GM20000 (cell line): ENCODE data around the gene FGGY.

Experiments
- DNase-seq: peaks from one replicate; pipeline ENCODE4 v3.0.0; 2012; ENCODE audit warnings: low spot score
- CTCF ChIP-seq: IDR thresholded peaks from 2 replicates; pipeline ENCODE4 v1.5.1; 2012; ENCODE audit warnings: mild to moderate bottlenecking, control low read depth; ENCODE audit errors: extremely low read depth, missing control alignments

FGGY gene

GRCh38 chr1:59666106-59666505 is 369.2 kb downstream of the FGGY start:
- no peak for DNase-seq
- no peak for TF ChIP-seq CTCF

DNA sequence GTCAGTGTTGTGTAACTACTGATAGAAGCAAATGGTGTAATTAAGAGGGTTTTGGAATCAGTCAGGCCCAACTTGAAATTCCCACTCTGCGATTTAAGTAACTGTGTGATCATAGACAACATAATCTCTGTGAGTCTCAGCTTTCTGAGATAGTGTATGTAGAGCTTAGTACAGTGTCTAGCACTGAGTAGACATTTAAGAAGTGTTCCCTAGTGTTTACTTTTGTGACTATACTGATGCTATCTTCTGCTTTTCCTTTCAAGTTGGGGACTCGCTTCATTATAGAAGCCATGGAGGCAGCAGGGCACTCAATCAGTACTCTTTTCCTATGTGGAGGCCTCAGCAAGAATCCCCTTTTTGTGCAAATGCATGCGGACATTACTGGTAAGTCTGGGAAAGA is 370.1 kb downstream of the FGGY start:
- no peak for DNase-seq
- TF ChIP-seq CTCF: no peak

DNA sequence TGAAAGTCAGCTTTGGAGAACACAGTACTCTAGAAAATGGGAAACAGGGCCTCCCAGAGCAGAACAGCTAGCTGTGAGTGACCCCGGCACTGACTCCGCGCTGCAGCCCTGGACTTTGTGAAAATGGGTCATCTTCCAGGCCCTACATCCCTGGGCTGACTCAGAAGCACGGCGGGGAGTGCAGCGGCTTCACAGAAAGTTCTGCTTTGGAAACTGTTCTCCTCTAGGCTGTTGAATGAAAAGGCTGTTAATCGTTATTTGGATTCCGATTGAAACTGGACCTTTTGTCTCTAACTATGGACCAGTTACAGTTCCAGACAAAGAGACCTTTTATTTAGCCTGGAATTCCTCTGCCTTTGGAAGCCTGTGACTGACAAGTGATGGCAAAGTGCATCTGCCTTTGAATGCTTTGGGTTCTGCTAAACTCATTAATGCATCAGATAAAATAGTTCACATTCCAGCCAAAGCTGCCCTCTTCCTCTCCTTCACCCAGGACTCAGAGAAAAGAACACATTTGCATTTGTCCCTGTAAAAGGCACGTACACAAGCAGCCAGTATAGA is 372.9 kb downstream of the FGGY start:
- TF ChIP-seq CTCF: no peak

GRCh38 chr1:59670662-59671061 is 373.8 kb downstream of the FGGY start:
- TF ChIP-seq CTCF: no peak
- DNase-seq: no peak

More for the DNA sequence above, 372.9 kb downstream of the FGGY start:
- no peak for DNase-seq

DNA sequence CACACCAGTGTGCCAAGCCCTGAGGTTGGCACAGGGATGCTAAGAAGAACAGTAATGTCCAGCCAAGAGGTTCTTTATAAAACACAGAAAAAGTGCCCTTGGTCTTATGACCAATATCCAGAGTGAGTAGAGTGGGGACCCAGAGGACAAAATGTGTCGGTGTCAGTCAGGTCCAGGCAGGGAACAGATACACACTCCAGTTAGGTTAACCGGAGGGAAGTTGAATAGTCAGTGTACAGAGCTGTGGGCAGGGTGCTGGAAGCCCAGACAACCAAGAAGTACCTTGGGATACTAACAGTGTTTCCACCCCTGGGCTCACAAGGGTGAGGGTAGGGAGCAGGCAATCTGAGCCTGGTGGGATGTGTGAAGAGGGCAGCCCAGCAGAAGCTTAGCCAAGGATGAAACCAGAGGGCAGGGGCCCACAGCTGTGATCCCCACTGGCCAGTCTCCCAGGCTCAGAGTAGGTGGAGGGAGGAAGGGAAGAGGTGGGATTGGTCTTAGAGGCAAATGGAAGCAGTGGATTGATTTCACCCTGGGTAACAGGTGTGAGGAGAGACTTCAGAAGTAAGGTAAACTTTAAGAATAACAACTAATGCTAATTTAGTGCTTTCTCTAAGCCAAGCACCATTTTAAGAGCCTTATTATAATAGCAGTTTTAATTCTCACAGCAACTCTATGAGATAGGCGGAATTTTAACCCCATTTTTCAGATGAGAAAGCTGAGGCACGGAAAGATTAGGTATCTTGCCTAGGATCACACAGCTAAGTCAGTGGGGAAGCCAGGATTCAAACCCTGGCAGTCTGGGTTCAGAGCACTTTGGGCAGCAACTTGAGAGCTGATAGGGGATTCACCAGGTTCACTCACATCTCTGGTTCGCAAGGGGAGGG is 374.4 kb downstream of the FGGY start:
- no peak for DNase-seq
- no peak for TF ChIP-seq CTCF

- DNase-seq: no peak
- TF ChIP-seq CTCF: no peak
Measured at GRCh38 chr1:59671953-59672305, 375.0 kb downstream of the FGGY start.

GRCh38 chr1:59672851-59673572 is 376.1 kb downstream of the FGGY start:
- TF ChIP-seq CTCF: no peak
- no peak for DNase-seq
